ENCODE results near the gene GPX2. TPM values are rescaled to one million over a fixed set of nuclear protein-coding genes. Genes with fewer than 3 reads are reported as not detected.

Gene GPX2
- total RNA-seq, 6 experiments from 2014 or later, result not detected

- Mint-ChIP-seq H3K4me1 (ENCODE audit: low read depth) (no peaks in the 10 kb centered on the region), H3K27ac (no peak overlapping the region), H3K4me3 (no peak overlapping the region), H3K27me3 (ENCODE audit: insufficient read depth) (no peaks in the 10 kb centered on the region; the same call in 1 of the 2 replicates), H3K9me3 (no peaks in the 10 kb centered on the region), H3K36me3 (ENCODE audit: low read depth) (no peaks in the 10 kb centered on the region)
- no peak for TF ChIP-seq CTCF (IDR thresholded peaks at IDR 0.05)
- DNase-seq, result no peak
Observed at GRCh38 chr14:64953661-64954060, 11.1 kb upstream of the GPX2 start.

- no peak overlapping the region for H3K4me3 Mint-ChIP-seq
- no peak for DNase-seq
Observed at GRCh38 chr14:64953310-64953654, 10.7 kb upstream of the GPX2 start.

GRCh38 chr14:64952598-64953309, 10.2 kb upstream of the GPX2 start:
- H3K36me3 Mint-ChIP-seq (ENCODE audit: low read depth), result no peaks in the 10 kb centered on the region
- H3K9me3 Mint-ChIP-seq, result no peaks in the 10 kb centered on the region
- TF ChIP-seq CTCF (IDR thresholded peaks at IDR 0.05), result no peak; the same call in 1 of the 2 replicates
- no peak for DNase-seq
- H3K27ac Mint-ChIP-seq, result no peak overlapping the region
- H3K4me1 Mint-ChIP-seq (ENCODE audit: low read depth), result no peaks in the 10 kb centered on the region
- no peaks in the 10 kb centered on the region; the same call in 1 of the 2 replicates for H3K27me3 Mint-ChIP-seq (ENCODE audit: insufficient read depth)
- no peak overlapping the region for H3K4me3 Mint-ChIP-seq

More at GRCh38 chr14:64953310-64953654, 10.7 kb upstream of the GPX2 start:
- Mint-ChIP-seq H3K4me1 (ENCODE audit: low read depth) (no peaks in the 10 kb centered on the region), H3K27ac (no peak overlapping the region), H3K36me3 (ENCODE audit: low read depth) (no peaks in the 10 kb centered on the region), H3K9me3 (no peaks in the 10 kb centered on the region), H3K27me3 (ENCODE audit: insufficient read depth) (no peaks in the 10 kb centered on the region; the same call in 1 of the 2 replicates)
- TF ChIP-seq CTCF (IDR thresholded peaks at IDR 0.05), result no peak

GRCh38 chr14:64951724-64952123, 9.2 kb upstream of the GPX2 start:
- no peaks in the 10 kb centered on the region for H3K36me3 Mint-ChIP-seq (ENCODE audit: low read depth)
- no peak for TF ChIP-seq CTCF (IDR thresholded peaks at IDR 0.05)
- H3K9me3 Mint-ChIP-seq, result no peaks in the 10 kb centered on the region
- H3K4me3 Mint-ChIP-seq, result no peak overlapping the region
- H3K27ac Mint-ChIP-seq, result no peak overlapping the region
- no peaks in the 10 kb centered on the region for H3K4me1 Mint-ChIP-seq (ENCODE audit: low read depth)
- DNase-seq, result no peak
- H3K27me3 Mint-ChIP-seq (ENCODE audit: insufficient read depth), result no peaks in the 10 kb centered on the region; the same call in 1 of the 2 replicates

GRCh38 chr14:64951291-64951690, 8.7 kb upstream of the GPX2 start:
- TF ChIP-seq CTCF (IDR thresholded peaks at IDR 0.05), result no peak
- no peaks in the 10 kb centered on the region for H3K9me3 Mint-ChIP-seq
- no peaks in the 10 kb centered on the region; the same call in 1 of the 2 replicates for H3K27me3 Mint-ChIP-seq (ENCODE audit: insufficient read depth)
- no peaks in the 10 kb centered on the region for H3K36me3 Mint-ChIP-seq (ENCODE audit: low read depth)
- H3K27ac Mint-ChIP-seq, result no peak overlapping the region
- no peaks in the 10 kb centered on the region for H3K4me1 Mint-ChIP-seq (ENCODE audit: low read depth)
- no peak overlapping the region for H3K4me3 Mint-ChIP-seq
- no peak for DNase-seq

Data from HFFc6 (cell line).